K562 (cell line): ENCODE data around the gene CERS4.

Experiments used
- EP300 ChIP-seq: IDR thresholded peaks from 2 replicates; pipeline ENCODE4 v1.6.1; 2012; ENCODE audit warnings: low read length, improper control_type of control experiment
- EP400 ChIP-seq: fragments of 450-650 bp; IDR thresholded peaks from 2 replicates; pipeline ENCODE4 v1.6.1; 2017; ENCODE audit warnings: antibody characterized with exemption, mild to moderate bottlenecking, moderate library complexity
- FOXM1 ChIP-seq, 2 experiments: fragments of 450-650 bp in 1 of 2; sonication (generic) in 1 of 2; formaldehyde crosslinking in 1 of 2; IDR thresholded peaks; 2 replicates each; pipeline versions ENCODE4 v1.6.1 to v1.9.0; 2017 to 2022; ENCODE audit warnings: low read depth in 2 of 2, mild to moderate bottlenecking in 2 of 2, missing genetic modification reagents in 1 of 2, moderate library complexity in 1 of 2
- JUN ChIP-seq, 2 experiments: sonication (generic) in 1 of 2; formaldehyde crosslinking in 1 of 2; IDR thresholded peaks; 2 replicates each; pipeline versions ENCODE4 v1.6.1 to v1.8.0; 2012 to 2022; ENCODE audit warnings: borderline replicate concordance in 2 of 2, mild to moderate bottlenecking in 2 of 2, improper control_type of control experiment in 1 of 2, low read depth in 1 of 2, low read length in 1 of 2, missing genetic modification reagents in 1 of 2
- NRF1 ChIP-seq, 2 experiments: fragments of 450-650 bp; IDR thresholded peaks in 1 of 2; conservative IDR thresholded peaks in 1 of 2; 2 replicates each; pipeline ENCODE4 v1.6.1; 2014; ENCODE audit warnings: mild to moderate bottlenecking in 2 of 2
- RAD51 ChIP-seq: fragments of 450-650 bp; IDR thresholded peaks from 2 replicates; pipeline ENCODE4 v1.7.1; 2016; ENCODE audit warnings: low read depth, mild to moderate bottlenecking, borderline replicate concordance
- RBBP5 ChIP-seq: fragments of 200-600 bp; sonication (generic); IDR thresholded peaks from 2 replicates; pipeline ENCODE4 v1.6.1; 2012; ENCODE audit warnings: borderline replicate concordance, mild to moderate bottlenecking, low read length, control low read depth, inconsistent platforms; ENCODE audit not compliant: insufficient read depth, poor library complexity, severe bottlenecking
- TCF7L2 ChIP-seq: fragments of 150-350 bp; IDR thresholded peaks from 2 replicates; pipeline ENCODE4 v1.6.1; 2016; ENCODE audit warnings: low read depth, mild to moderate bottlenecking, low read length, moderate library complexity
- YY1 ChIP-seq, 3 experiments: IDR thresholded peaks; 2 replicates each; pipeline ENCODE4 v1.6.1; 2011; ENCODE audit warnings: low read length in 2 of 3, mild to moderate bottlenecking in 2 of 3, moderate library complexity in 2 of 3, borderline replicate concordance in 1 of 3, control low read depth in 1 of 3, low read depth in 1 of 3; ENCODE audit not compliant: insufficient read depth in 3 of 3, insufficient replicate concordance in 2 of 3, control insufficient read depth in 1 of 3, insufficient read length in 1 of 3; ENCODE audit errors: extremely low read depth in 1 of 3
- ZNF143 ChIP-seq: sonication (generic); formaldehyde crosslinking; IDR thresholded peaks from 2 replicates; pipeline ENCODE4 v1.9.0; 2022; ENCODE audit warnings: mild to moderate bottlenecking, missing genetic modification reagents
- ZNF311 ChIP-seq: fragments of 250-450 bp; sonication (Bioruptor Pico); IDR thresholded peaks from 2 replicates; pipeline ENCODE4 v1.4.0; 2020; ENCODE audit warnings: mild to moderate bottlenecking, moderate library complexity
- TF ChIP-seq, protein P1 (sequence below), 3 experiments: IDR thresholded peaks in 2 of 3; conservative IDR thresholded peaks in 1 of 3; 2 replicates each; pipeline ENCODE4 v1.5.1; 2011 to 2012; ENCODE audit warnings: low read length in 3 of 3, mild to moderate bottlenecking in 3 of 3, control low read depth in 2 of 3, improper control_type of control experiment in 1 of 3, inconsistent platforms in 1 of 3, low read depth in 1 of 3, mixed read lengths in 1 of 3, moderate library complexity in 1 of 3; ENCODE audit not compliant: insufficient read depth in 2 of 3

DNA sequence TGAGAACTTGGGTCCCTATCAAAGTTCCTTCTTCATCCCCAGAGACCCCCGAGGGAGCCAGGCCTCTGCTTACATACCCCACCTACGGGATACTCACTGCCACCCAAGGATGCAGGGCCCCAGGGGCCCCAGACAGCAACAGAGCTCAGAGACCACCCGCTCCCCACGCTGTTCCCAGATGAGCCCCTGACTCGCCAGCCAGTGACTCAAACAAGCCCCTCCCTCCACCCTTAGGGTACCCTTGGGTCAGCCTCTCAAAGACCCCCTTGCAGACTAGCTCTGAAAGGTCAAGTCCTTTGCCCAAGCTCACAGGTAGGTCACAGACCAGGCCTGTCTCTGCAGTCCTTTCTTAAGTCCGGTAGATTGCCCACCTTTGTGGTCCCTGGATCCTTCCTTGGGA lies 53.3 kb downstream of the CERS4 start:
- no peak for TF ChIP-seq FOXM1 (IDR thresholded peaks at IDR 0.05; ENCODE audit: low read depth)
- no peak for TF ChIP-seq FOXM1 (CRISPR knock-in tag; IDR thresholded peaks at IDR 0.05; ENCODE audit: low read depth)
- TF ChIP-seq RBBP5, result no peak
- no peak for TF ChIP-seq RAD51
- no peak for TF ChIP-seq EP400
- TF ChIP-seq ZNF143, result no peak
- TF ChIP-seq, protein P1, sequence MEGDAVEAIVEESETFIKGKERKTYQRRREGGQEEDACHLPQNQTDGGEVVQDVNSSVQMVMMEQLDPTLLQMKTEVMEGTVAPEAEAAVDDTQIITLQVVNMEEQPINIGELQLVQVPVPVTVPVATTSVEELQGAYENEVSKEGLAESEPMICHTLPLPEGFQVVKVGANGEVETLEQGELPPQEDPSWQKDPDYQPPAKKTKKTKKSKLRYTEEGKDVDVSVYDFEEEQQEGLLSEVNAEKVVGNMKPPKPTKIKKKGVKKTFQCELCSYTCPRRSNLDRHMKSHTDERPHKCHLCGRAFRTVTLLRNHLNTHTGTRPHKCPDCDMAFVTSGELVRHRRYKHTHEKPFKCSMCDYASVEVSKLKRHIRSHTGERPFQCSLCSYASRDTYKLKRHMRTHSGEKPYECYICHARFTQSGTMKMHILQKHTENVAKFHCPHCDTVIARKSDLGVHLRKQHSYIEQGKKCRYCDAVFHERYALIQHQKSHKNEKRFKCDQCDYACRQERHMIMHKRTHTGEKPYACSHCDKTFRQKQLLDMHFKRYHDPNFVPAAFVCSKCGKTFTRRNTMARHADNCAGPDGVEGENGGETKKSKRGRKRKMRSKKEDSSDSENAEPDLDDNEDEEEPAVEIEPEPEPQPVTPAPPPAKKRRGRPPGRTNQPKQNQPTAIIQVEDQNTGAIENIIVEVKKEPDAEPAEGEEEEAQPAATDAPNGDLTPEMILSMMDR (IDR thresholded peaks at IDR 0.05 in 2 of 3, conservative IDR thresholded peaks at IDR 0.05 in 1 of 3; ENCODE audit: insufficient read depth in 2 of 3, low read depth in 1 of 3, low read length in 3 of 3), result no peak
- TF ChIP-seq TCF7L2, result no peak
- TF ChIP-seq JUN (IDR thresholded peaks at IDR 0.05; ENCODE audit: borderline replicate concordance, low read depth, low read length), result no peak
- no peak for TF ChIP-seq JUN (CRISPR knock-in tag; IDR thresholded peaks at IDR 0.05; ENCODE audit: borderline replicate concordance)
- TF ChIP-seq YY1 (IDR thresholded peaks at IDR 0.05; ENCODE audit: borderline replicate concordance in 1 of 3, control insufficient read depth in 1 of 3, extremely low read depth in 1 of 3, insufficient read depth in 3 of 3, insufficient read length in 1 of 3, insufficient replicate concordance in 2 of 3, low read depth in 1 of 3, low read length in 2 of 3), result no peak
- TF ChIP-seq ZNF311 (CRISPR knock-in tag), result no peak
- no peak for TF ChIP-seq NRF1 (conservative IDR thresholded peaks at IDR 0.05 in 1 of 2, IDR thresholded peaks at IDR 0.05 in 1 of 2)
- no peak for TF ChIP-seq EP300
